HFFc6 (cell line): Measurements from ENCODE around the gene DDAH1. TPM values are rescaled to one million over a fixed set of nuclear protein-coding genes. Genes with fewer than 3 reads are reported as not detected.

Source experiments
- DNase-seq: peaks from one replicate; pipeline ENCODE4 v3.0.0-alpha.2; 2018
- H3K27ac Mint-ChIP-seq: 2 replicates; pipeline ENCODE4 v1.8.0; 2020; ENCODE audit warnings: mild to moderate bottlenecking, mixed read lengths
- H3K27me3 Mint-ChIP-seq: 2 replicates; pipeline ENCODE4 v1.8.0; 2021; ENCODE audit warnings: mild to moderate bottlenecking, moderate library complexity, mixed read lengths; ENCODE audit not compliant: insufficient read depth
- H3K36me3 Mint-ChIP-seq: 2 replicates; pipeline ENCODE4 v1.8.0; 2021; ENCODE audit warnings: low read depth, mixed read lengths
- H3K4me1 Mint-ChIP-seq: 2 replicates; pipeline ENCODE4 v1.8.0; 2020; ENCODE audit warnings: low read depth, mixed read lengths
- H3K4me3 Mint-ChIP-seq: 2 replicates; pipeline ENCODE4 v1.8.0; 2020; ENCODE audit warnings: mild to moderate bottlenecking, moderate library complexity, mixed read lengths
- H3K9me3 Mint-ChIP-seq: 2 replicates; pipeline ENCODE4 v1.8.0; 2020; ENCODE audit warnings: mild to moderate bottlenecking, mixed read lengths
- total RNA-seq, 6 experiments: library from RNA; stranded (reverse); fragmentation: NEBNext Ultra II Directional; extraction: Animal tissue kit (Norgen Biotek cat#: 25700); gene quantifications; 2 replicates in 1 of 6; 3 replicates in 5 of 6; pipeline ENCODE4 v1.2.3, GENCODE V29; 2021
- TF ChIP-seq, protein P1 (sequence below): fragments of 200-600 bp; sonication (generic); IDR thresholded peaks from 2 replicates; pipeline ENCODE4 v1.5.0; 2021; ENCODE audit warnings: antibody characterized with exemption, mild to moderate bottlenecking

DDAH1 gene
- total RNA-seq, 6 experiments from 2014 or later, result 235 to 320 (median 277) TPM

DNA sequence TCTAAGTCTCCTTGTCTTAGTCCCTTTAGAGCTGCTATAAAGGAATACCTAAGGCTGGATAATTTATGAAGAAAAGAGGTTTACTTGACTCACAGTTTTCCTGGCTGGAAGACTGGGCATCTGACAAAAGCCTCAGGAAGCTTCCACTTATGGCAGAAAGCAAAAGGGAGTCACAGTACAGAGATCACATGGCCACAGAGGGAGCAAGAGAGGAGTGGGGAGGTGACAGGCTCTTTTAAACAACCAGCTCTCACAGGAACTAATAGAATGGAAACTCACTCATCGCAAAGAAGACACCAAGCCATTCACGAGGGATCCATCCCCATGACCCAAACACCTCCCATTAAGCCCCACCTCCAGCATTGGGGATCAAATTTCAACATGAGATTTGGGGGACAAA lies 68.8 kb downstream of the DDAH1 start:
- Mint-ChIP-seq H3K4me3 (peak overlapping the region; percentile 28; the same call in 1 of the 2 replicates), H3K27me3 (no peaks in the 10 kb centered on the region; the same call in 1 of the 2 replicates), H3K27ac (peak overlapping the region; percentile 63; the same call in 1 of the 2 replicates), H3K36me3 (peaks cover 43% of the 10 kb centered on the region), H3K9me3 (peaks cover 5% of the 10 kb centered on the region; the same call in 1 of the 2 replicates), H3K4me1 (peaks cover 72% of the 10 kb centered on the region)
- TF ChIP-seq, protein P1, sequence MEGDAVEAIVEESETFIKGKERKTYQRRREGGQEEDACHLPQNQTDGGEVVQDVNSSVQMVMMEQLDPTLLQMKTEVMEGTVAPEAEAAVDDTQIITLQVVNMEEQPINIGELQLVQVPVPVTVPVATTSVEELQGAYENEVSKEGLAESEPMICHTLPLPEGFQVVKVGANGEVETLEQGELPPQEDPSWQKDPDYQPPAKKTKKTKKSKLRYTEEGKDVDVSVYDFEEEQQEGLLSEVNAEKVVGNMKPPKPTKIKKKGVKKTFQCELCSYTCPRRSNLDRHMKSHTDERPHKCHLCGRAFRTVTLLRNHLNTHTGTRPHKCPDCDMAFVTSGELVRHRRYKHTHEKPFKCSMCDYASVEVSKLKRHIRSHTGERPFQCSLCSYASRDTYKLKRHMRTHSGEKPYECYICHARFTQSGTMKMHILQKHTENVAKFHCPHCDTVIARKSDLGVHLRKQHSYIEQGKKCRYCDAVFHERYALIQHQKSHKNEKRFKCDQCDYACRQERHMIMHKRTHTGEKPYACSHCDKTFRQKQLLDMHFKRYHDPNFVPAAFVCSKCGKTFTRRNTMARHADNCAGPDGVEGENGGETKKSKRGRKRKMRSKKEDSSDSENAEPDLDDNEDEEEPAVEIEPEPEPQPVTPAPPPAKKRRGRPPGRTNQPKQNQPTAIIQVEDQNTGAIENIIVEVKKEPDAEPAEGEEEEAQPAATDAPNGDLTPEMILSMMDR, result no peak
- DNase-seq, result no peak

DNA sequence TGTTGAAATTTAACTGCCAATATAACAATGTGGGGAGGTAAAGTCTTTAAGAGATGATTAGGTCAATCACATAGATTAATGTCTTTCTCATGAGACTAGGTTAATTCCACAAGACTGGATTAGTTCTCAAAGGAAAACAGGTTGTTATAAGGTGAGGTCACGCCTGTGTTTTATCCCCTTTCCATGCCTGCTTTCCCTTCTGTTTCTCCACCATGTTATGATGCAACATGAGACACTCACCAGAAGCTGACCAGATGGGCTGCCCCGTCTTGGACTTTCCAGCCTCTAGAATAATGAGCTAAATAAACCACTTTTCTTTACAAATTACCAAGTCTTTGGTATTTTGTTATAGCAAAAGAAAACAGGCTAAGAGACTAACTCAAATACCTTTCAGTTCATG lies 70.8 kb downstream of the DDAH1 start:
- Mint-ChIP-seq H3K4me3 (no peak overlapping the region; the same call in 1 of the 2 replicates), H3K27me3 (no peaks in the 10 kb centered on the region; the same call in 1 of the 2 replicates), H3K27ac (no peak overlapping the region), H3K4me1 (peaks cover 56% of the 10 kb centered on the region), H3K9me3 (peaks cover 5% of the 10 kb centered on the region; the same call in 1 of the 2 replicates), H3K36me3 (peaks cover 46% of the 10 kb centered on the region)
- TF ChIP-seq, protein P1, result no peak
- no peak for DNase-seq

DNA sequence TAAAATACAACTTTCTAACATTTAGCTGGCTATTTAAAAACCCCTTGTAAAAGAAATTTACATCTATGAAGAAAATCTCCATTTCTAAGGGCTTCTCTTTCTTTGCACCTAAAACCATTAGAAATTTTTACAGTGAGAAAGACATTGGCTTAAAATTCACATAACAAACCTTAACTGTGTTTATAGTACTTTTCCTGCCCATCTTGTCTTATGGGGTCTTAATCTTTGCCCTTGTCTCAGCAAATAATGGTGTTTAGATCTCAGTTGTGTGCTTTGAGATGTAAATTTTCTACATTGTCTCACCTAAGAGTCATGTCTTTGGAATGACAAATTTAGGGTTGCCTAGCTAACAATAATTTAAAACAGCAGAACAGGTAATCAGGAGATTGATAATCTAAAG lies 71.5 kb downstream of the DDAH1 start:
- peak overlapping the region; percentile 45 for H3K27ac Mint-ChIP-seq
- H3K36me3 Mint-ChIP-seq, result peaks cover 50% of the 10 kb centered on the region
- TF ChIP-seq, protein P1, result no peak

GRCh38 chr1:85388416-85388815 lies 76.5 kb downstream of the DDAH1 start:
- TF ChIP-seq, protein P1, result no peak
- no peak for DNase-seq
- Mint-ChIP-seq H3K27ac (no peak overlapping the region), H3K4me1 (peaks cover 44% of the 10 kb centered on the region), H3K36me3 (peaks cover 68% of the 10 kb centered on the region), H3K9me3 (peaks cover 12% of the 10 kb centered on the region), H3K27me3 (peaks cover 5% of the 10 kb centered on the region; the same call in 1 of the 2 replicates), H3K4me3 (no peak overlapping the region)

More for the DNA sequence above, 71.5 kb downstream of the DDAH1 start:
- no peak for DNase-seq
- Mint-ChIP-seq H3K4me1 (peaks cover 50% of the 10 kb centered on the region), H3K9me3 (peaks cover 5% of the 10 kb centered on the region; the same call in 1 of the 2 replicates), H3K27me3 (no peaks in the 10 kb centered on the region; the same call in 1 of the 2 replicates), H3K4me3 (no peak overlapping the region)

DNA sequence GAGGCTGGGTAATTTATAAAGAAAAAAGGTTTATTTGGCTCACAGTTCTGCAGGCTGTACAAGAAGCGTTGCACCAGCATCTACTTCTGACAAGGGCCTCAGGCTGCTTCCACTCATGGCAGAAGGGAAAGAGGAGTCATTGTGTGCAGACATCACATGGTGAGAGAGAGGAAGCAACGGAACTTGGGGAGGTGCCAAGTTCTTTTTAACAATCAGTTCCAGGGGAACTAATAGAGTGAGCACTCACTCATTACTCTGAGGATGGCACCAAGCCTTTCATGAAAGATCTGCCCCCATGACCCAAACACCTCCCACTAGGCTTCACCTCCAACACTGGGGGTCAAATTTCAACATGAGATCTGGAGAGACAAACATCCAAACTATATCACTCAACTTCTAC lies 77.2 kb downstream of the DDAH1 start:
- H3K4me3 Mint-ChIP-seq, result no peak overlapping the region
- peaks cover 69% of the 10 kb centered on the region for H3K36me3 Mint-ChIP-seq
- peak overlapping the region; percentile 56 for H3K27ac Mint-ChIP-seq
- DNase-seq, result no peak
- TF ChIP-seq, protein P1, result no peak
- peaks cover 18% of the 10 kb centered on the region for H3K9me3 Mint-ChIP-seq
- H3K4me1 Mint-ChIP-seq, result peaks cover 44% of the 10 kb centered on the region
- peaks cover 5% of the 10 kb centered on the region; the same call in 1 of the 2 replicates for H3K27me3 Mint-ChIP-seq
